ENCODE data around the gene GRN.

DNA sequence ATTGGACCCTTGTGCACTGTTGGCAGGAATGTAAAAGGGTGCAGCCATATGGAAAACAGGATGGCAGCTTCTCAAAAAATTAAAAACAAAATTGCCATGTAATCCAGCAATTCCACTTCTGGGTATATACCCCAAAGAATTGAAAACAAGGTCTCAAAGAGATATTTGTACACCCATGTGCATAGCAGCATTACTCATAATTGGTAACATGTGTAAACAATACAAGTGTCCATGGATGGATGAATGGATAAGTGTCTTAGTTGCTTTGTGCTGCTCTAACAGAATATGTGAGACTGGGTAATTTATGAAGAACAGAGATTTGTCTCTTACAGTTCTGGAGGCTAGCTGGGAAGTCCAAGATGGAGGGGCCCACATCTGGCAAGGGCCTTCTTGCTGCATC, 40.5 kb upstream of the GRN start:
- TF ChIP-seq, protein P1, sequence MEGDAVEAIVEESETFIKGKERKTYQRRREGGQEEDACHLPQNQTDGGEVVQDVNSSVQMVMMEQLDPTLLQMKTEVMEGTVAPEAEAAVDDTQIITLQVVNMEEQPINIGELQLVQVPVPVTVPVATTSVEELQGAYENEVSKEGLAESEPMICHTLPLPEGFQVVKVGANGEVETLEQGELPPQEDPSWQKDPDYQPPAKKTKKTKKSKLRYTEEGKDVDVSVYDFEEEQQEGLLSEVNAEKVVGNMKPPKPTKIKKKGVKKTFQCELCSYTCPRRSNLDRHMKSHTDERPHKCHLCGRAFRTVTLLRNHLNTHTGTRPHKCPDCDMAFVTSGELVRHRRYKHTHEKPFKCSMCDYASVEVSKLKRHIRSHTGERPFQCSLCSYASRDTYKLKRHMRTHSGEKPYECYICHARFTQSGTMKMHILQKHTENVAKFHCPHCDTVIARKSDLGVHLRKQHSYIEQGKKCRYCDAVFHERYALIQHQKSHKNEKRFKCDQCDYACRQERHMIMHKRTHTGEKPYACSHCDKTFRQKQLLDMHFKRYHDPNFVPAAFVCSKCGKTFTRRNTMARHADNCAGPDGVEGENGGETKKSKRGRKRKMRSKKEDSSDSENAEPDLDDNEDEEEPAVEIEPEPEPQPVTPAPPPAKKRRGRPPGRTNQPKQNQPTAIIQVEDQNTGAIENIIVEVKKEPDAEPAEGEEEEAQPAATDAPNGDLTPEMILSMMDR (IDR thresholded peaks at IDR 0.05; ENCODE audit: extremely low read depth in 1 of 2, insufficient read depth in 1 of 2, low read depth in 1 of 2, low read length in 2 of 2), result no peak
- TF ChIP-seq, protein P2, sequence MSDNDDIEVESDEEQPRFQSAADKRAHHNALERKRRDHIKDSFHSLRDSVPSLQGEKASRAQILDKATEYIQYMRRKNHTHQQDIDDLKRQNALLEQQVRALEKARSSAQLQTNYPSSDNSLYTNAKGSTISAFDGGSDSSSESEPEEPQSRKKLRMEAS (IDR thresholded peaks at IDR 0.05; ENCODE audit: insufficient read depth, insufficient read length), result no peak

Data from endothelial cell of umbilical vein (primary cell).